ENCODE results near the gene ZNF277. TPM values are rescaled to one million over a fixed set of nuclear protein-coding genes. Genes with fewer than 3 reads are reported as not detected.
"Not testable (repeated sequence)": the region's sequence is repeated elsewhere in the genome, so short reads cannot be mapped to it uniquely, and the experiment has no call there.

The ZNF277 gene
- total RNA-seq, 4 donors from 2014 or later = 16.5 to 25.8 (median 19.1) TPM

DNA sequence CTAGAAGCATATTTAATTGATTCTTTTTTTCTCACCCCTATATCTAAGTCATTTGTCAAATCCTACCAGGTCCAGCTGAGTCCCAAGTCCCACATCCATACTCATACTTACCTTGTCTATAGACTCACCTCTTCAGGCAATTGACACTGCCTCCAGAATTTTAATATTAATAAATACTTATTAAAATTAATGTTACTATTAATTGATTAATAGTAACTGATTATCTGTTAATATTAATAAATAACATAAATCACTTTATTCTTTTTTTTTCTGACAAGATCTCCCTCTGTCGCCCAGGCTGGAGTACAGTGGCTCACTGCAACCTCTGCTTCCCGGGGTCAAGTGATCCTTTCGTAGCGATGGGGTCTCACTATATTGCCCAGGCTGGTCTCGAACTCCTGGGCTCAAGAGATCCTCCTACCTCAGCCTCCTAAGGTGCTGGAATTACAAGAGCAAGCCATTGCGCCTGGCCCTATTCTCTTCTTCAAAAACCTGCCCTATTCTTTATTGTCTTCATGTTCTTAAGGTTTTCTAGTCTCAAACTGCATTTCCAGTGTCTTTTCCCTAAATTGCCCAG, 94.4 kb downstream of the ZNF277 start:
- H3K36me3 ChIP-seq = peaks cover 0 to 6% (median 0%) of the 10 kb centered on the region in 3 donors
- WGBS, 2 donors = 94 to 98% methylated on average over 6 of the region's 6 CpGs
- no peaks in the 10 kb centered on the region for H3K27me3 ChIP-seq
- no peak for DNase-seq (ENCODE audit: low spot score in 2 of 2)
- H3K4me3 ChIP-seq = no peak overlapping the region
- H3K9me3 ChIP-seq = no peaks in the 10 kb centered on the region
- no peaks in the 10 kb centered on the region for H3K4me1 ChIP-seq
- H3K27ac ChIP-seq = no peak overlapping the region
- no peak for TF ChIP-seq POLR2A (IDR thresholded peaks at IDR 0.05)
- TF ChIP-seq, protein P1, sequence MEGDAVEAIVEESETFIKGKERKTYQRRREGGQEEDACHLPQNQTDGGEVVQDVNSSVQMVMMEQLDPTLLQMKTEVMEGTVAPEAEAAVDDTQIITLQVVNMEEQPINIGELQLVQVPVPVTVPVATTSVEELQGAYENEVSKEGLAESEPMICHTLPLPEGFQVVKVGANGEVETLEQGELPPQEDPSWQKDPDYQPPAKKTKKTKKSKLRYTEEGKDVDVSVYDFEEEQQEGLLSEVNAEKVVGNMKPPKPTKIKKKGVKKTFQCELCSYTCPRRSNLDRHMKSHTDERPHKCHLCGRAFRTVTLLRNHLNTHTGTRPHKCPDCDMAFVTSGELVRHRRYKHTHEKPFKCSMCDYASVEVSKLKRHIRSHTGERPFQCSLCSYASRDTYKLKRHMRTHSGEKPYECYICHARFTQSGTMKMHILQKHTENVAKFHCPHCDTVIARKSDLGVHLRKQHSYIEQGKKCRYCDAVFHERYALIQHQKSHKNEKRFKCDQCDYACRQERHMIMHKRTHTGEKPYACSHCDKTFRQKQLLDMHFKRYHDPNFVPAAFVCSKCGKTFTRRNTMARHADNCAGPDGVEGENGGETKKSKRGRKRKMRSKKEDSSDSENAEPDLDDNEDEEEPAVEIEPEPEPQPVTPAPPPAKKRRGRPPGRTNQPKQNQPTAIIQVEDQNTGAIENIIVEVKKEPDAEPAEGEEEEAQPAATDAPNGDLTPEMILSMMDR (IDR thresholded peaks at IDR 0.05) = no peak
- TF ChIP-seq EP300 (IDR thresholded peaks at IDR 0.05) = no peak

DNA sequence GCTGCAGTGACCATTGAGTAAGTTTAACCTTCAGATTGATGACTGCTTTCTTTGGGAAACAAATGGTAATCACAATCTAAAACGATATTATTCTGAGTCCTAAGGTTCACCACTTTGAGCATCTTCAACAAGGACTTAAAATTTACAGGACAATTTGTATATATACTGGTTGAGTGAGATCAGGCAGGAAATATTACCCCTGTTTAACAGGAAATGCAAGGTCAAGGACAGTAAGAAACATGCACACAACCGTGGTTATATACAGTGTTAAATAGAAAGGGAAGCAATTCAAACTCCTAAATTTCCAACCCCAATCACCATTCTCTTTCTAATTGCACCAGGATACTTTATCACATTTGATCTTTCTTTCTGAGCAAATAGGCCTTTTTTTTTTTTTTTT, 96.1 kb downstream of the ZNF277 start:
- TF ChIP-seq, protein P1 (IDR thresholded peaks at IDR 0.05) = no peak
- Histone ChIP-seq H3K4me1 (no peaks in the 10 kb centered on the region), H3K4me3 (no peak overlapping the region), H3K36me3 (peaks cover 0 to 6% (median 0%) of the 10 kb centered on the region in 3 donors), H3K27ac (no peak overlapping the region), H3K9me3 (no peaks in the 10 kb centered on the region), H3K27me3 (no peaks in the 10 kb centered on the region)
- 68 to 69% methylated on average over 2 of the region's 2 CpGs for WGBS, 2 donors
- DNase-seq (ENCODE audit: low spot score in 2 of 2) = no peak

DNA sequence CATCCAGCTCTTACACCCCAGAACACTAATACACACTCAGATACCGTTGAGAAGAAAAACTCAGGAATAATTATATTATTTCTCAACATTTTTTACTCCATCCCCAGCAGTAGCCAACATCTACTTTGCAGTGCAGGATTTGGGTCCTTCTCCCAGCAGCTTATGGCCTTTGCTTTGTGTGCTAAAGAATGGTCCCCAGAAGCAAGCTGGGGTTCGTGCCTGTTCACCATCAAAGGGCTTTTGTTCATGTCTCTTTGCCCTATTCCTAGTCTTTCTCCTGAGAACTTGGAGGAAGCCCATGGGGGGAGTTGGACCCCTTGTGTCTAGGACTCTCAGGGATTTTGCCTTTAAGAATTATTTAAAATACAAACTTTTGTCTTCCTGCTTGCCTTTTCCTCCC, 100.4 kb downstream of the ZNF277 start:
- Histone ChIP-seq H3K4me3 (no peak overlapping the region), H3K27me3 (no peaks in the 10 kb centered on the region), H3K4me1 (no peaks in the 10 kb centered on the region), H3K36me3 (peaks cover 0 to 17% (median 0%) of the 10 kb centered on the region in 3 donors), H3K27ac (no peak overlapping the region), H3K9me3 (no peaks in the 10 kb centered on the region)
- TF ChIP-seq POLR2A (IDR thresholded peaks at IDR 0.05) = no peak
- TF ChIP-seq EP300 (IDR thresholded peaks at IDR 0.05) = no peak
- TF ChIP-seq, protein P1 (IDR thresholded peaks at IDR 0.05) = no peak
- DNase-seq (ENCODE audit: low spot score in 2 of 2) = no peak
- WGBS, 2 donors = 44 to 60% methylated on average over 2 of the region's 2 CpGs

DNA sequence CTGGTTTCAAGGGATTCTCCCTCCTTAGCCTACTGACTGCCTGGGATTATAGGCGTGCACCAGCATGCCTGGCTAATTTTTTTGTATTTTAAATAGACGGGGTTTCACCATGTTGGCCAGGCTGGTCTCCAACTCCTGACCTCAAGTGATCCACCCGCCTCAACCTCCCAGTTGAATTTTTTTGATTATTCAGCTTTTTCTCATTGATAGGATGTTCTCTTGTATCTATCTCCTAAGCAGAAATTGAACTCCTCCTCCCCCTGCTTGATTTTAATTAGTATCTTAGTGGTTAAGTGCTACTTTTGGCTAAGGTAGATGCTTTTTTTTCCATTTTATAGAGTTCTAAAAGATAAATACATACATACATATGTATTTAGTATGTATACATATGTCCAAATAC, 101.0 kb downstream of the ZNF277 start:
- Histone ChIP-seq H3K4me1 (no peaks in the 10 kb centered on the region), H3K36me3 (peaks cover 0 to 17% (median 0%) of the 10 kb centered on the region in 3 donors), H3K9me3 (no peaks in the 10 kb centered on the region), H3K27ac (no peak overlapping the region), H3K27me3 (no peaks in the 10 kb centered on the region), H3K4me3 (no peak overlapping the region)
- WGBS, 2 donors = 90 to 92% methylated on average over 3 of the region's 3 CpGs
- no peak for DNase-seq (ENCODE audit: low spot score in 2 of 2)
- no peak for TF ChIP-seq EP300 (IDR thresholded peaks at IDR 0.05)
- TF ChIP-seq, protein P1 (IDR thresholded peaks at IDR 0.05) = no peak
- TF ChIP-seq POLR2A (IDR thresholded peaks at IDR 0.05) = no peak

DNA sequence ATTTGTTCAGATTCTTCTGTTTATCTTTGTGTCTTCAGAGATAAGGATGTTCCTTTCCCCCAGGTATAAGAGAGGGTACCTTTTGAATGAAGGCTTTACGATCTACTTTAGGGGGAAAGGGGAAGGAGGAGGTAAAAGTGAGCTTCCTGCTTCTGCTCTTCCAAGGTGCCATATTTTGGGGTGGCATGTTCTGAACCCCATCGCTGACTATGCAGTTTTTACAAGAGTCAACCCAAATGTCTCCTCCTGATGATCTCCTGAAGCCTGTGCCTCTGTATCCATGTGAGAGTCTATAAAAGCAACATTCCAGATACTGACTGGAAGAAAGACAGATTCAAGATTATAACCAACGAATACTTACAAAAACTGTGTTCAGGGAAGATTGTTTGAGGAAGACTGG, 102.5 kb downstream of the ZNF277 start:
- 97% methylated on average over 3 of the region's 3 CpGs for WGBS, 2 donors
- no peaks in the 10 kb centered on the region for H3K4me1 ChIP-seq
- no peaks in the 10 kb centered on the region for H3K27me3 ChIP-seq
- H3K9me3 ChIP-seq = no peaks in the 10 kb centered on the region
- H3K36me3 ChIP-seq = peaks cover 0 to 25% (median 0%) of the 10 kb centered on the region in 3 donors
- no peak for DNase-seq (ENCODE audit: low spot score in 2 of 2)
- TF ChIP-seq POLR2A (IDR thresholded peaks at IDR 0.05) (no peak), EP300 (IDR thresholded peaks at IDR 0.05) (no peak)
- TF ChIP-seq, protein P1 (IDR thresholded peaks at IDR 0.05) = no peak
- no peak overlapping the region for H3K27ac ChIP-seq
- no peak overlapping the region for H3K4me3 ChIP-seq

DNA sequence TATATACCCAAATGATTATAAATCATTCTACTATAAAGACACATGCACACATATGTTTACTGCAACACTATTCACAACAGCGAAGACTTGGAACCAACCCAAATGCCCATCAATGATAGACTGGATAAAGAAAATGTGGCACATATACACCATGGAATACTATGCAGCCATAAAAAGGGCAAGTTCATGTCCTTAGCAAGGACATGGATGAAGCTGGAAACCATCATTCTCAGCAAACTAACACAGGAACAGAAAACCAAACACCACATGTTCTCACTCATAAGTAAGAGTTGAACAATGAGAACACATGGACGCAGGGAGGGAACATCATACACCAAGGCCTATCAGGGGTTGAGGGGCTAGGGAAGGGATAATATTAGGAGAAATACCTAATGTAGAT, 110.3 kb downstream of the ZNF277 start:
- H3K9me3 ChIP-seq; H3K27me3 ChIP-seq; DNase-seq (ENCODE audit: low spot score in 2 of 2); H3K27ac ChIP-seq; H3K4me1 ChIP-seq; H3K4me3 ChIP-seq: not testable (repeated sequence)
- H3K36me3 ChIP-seq = peaks cover 0 to 61% (median 0%) of the 10 kb centered on the region in 3 donors
- 95% methylated on average over 2 of the region's 2 CpGs for WGBS, 2 donors

Data from tibial nerve (tissue), 4 donors.